HEK293T (cell line): Measurements from ENCODE around the gene RPL4.

Experiments
- BHLHE40 ChIP-seq: fragments of 450-650 bp; IDR thresholded peaks from 2 replicates; pipeline ENCODE4 v1.6.1; 2016; ENCODE audit warnings: mild to moderate bottlenecking, moderate library complexity, borderline replicate concordance
- ELF4 ChIP-seq: fragments of 450-650 bp; IDR thresholded peaks from 2 replicates; pipeline ENCODE4 v1.6.1; 2017; ENCODE audit warnings: antibody characterized with exemption
- FOXK2 ChIP-seq: fragments of 450-650 bp; IDR thresholded peaks from 2 replicates; pipeline ENCODE4 v1.6.1; 2016; ENCODE audit warnings: mild to moderate bottlenecking
- FOXM1 ChIP-seq: fragments of 450-650 bp; IDR thresholded peaks from 2 replicates; pipeline ENCODE4 v1.6.1; 2017; ENCODE audit warnings: mild to moderate bottlenecking, borderline replicate concordance
- HDGF ChIP-seq: fragments of 450-650 bp; IDR thresholded peaks from 2 replicates; pipeline ENCODE4 v1.6.1; 2017; ENCODE audit warnings: antibody characterized with exemption, borderline replicate concordance
- LEF1 ChIP-seq: fragments of 450-650 bp; IDR thresholded peaks from 2 replicates; pipeline ENCODE4 v1.6.1; 2017; ENCODE audit warnings: mild to moderate bottlenecking, borderline replicate concordance
- NFRKB ChIP-seq: fragments of 450-650 bp; IDR thresholded peaks from 2 replicates; pipeline ENCODE4 v1.6.1; 2016; ENCODE audit warnings: mild to moderate bottlenecking, moderate library complexity
- TARDBP ChIP-seq: fragments of 450-650 bp; IDR thresholded peaks from 2 replicates; pipeline ENCODE4 v1.6.1; 2016

DNA sequence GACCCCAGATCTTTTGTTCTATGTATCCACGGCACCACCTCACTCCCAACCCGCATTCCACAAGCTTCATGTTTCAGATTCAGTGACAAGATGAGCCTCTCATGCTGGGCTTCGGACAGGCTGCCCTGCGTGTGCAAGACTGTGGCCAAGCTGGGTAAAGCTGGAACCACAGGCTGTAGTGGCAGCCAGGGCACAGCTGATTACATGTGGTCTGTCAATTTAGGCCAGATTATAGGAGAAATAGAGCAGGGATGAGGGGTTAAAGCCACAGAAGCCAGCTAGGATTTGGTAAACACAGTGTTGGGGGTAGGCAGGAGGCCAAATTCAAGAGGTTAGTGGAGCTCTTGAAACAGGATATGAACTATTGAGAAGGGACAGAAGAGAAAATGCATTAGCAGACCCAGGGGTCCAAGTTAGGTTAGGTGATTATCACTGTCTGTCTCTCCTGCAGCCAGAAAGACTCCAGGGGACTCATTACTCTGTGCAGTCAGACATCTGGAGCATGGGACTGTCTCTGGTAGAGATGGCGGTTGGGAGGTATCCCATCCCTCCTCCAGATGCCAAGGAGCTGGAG is 20.0 kb downstream of the RPL4 start:
- TF ChIP-seq FOXM1 (no peak), HDGF (no peak), ELF4 (no peak), LEF1 (no peak), NFRKB (no peak), FOXK2 (no peak), BHLHE40 (no peak), TARDBP (no peak)
